ENCODE measurements around the gene RPL36. TPM values are rescaled to one million over a fixed set of nuclear protein-coding genes. Genes with fewer than 3 reads are reported as not detected.

The RPL36 gene
- total RNA-seq, 4 donors from 2014 or later = 87.9 to 636 (median 329) TPM

DNA sequence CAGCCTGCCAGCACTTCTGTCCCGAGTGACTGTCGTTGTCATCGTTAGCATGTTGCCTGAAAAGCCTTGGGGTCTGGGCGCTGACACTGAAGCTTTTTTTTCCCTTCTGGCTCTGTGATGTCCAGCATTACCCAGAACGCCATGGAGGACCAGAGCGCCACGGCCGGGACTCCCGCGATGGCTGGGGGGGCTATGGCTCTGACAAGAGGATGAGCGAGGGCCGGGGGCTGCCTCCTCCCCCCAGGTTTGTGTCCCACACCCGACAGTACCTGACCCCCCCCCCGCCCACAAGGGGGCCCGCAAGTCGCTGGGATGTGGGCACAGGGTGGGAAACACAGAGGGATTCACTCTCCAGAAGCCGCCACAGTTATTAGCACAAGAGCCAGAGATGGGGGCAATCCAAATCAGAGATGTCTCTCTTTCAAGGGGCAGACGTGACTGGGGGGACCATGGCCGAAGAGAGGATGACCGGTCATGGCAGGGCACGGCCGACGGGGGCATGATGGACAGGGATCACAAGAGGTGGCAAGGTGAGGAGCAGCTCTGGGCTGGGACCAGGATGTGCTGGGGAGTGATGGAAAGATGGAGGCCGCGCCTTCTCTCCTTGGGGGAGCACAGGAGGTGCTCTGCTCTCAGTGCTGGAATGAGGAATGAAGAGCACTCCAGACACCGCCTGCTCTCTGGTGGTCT lies 23.0 kb upstream of the RPL36 start:
- TF ChIP-seq EP300 (IDR thresholded peaks at IDR 0.05; ENCODE audit: low read depth) (no peak), POLR2A (IDR thresholded peaks at IDR 0.05) (no peak), POLR2AphosphoS5 (IDR thresholded peaks at IDR 0.05) (no peak)
- TF ChIP-seq, protein P1, sequence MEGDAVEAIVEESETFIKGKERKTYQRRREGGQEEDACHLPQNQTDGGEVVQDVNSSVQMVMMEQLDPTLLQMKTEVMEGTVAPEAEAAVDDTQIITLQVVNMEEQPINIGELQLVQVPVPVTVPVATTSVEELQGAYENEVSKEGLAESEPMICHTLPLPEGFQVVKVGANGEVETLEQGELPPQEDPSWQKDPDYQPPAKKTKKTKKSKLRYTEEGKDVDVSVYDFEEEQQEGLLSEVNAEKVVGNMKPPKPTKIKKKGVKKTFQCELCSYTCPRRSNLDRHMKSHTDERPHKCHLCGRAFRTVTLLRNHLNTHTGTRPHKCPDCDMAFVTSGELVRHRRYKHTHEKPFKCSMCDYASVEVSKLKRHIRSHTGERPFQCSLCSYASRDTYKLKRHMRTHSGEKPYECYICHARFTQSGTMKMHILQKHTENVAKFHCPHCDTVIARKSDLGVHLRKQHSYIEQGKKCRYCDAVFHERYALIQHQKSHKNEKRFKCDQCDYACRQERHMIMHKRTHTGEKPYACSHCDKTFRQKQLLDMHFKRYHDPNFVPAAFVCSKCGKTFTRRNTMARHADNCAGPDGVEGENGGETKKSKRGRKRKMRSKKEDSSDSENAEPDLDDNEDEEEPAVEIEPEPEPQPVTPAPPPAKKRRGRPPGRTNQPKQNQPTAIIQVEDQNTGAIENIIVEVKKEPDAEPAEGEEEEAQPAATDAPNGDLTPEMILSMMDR (IDR thresholded peaks at IDR 0.05) = no peak
- DNase-seq = no peak
- H3K4me3 ChIP-seq = no peak overlapping the region
- WGBS, 2 donors (ENCODE audit: low coverage in 1 of 2) = 80 to 93% methylated on average over 1 to 26 of the region's 26 CpGs
- in situ Hi-C loops (cut with MboI; ENCODE audit: low pct_ligation_motif_present in 1 of 4, low pct_unique_long_range_greater_than_20kb in 1 of 4, low sequenced_read_pairs in 3 of 4) (no loop called here), intact Hi-C loops (cut with DNase I; ENCODE audit: low total_unique reads) (no loop called here)
- H3K36me3 ChIP-seq = peaks cover 0 to 70% (median 34%) of the 10 kb centered on the region in 4 donors
- H3K27me3 ChIP-seq = no peaks in the 10 kb centered on the region
- no peaks in the 10 kb centered on the region for H3K4me1 ChIP-seq
- H3K9me3 ChIP-seq = no peaks in the 10 kb centered on the region
- no peak overlapping the region for H3K27ac ChIP-seq

DNA sequence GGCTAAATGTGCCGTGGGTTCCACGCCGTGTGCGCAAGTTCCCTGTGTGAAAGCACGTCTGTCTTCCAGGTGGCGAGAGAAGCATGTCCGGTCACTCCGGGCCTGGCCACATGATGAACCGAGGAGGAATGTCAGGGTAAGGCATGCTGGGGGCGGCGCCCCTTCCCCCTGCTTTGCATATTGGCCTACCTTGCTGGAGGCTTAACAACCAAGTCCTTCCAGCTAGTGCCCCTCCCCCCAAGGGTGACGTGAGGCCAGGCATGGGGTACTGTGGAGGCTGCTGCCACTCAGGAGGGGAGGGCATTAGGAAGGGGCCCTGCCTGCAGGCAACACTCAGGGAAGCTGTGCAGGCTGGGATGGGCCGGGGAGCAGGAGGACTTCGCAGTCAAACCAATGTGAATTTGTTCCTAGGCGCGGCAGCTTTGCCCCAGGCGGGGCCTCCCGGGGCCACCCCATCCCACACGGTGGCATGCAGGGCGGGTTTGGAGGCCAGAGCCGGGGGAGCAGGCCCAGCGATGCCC lies 22.3 kb upstream of the RPL36 start:
- WGBS, 2 donors (ENCODE audit: low coverage in 1 of 2) = 80 to 92% methylated on average over 1 to 22 of the region's 22 CpGs
- H3K27me3 ChIP-seq = no peaks in the 10 kb centered on the region
- H3K27ac ChIP-seq = no peak overlapping the region
- intact Hi-C loops (cut with DNase I; ENCODE audit: low total_unique reads) = no loop called here
- no peak overlapping the region for H3K4me3 ChIP-seq
- no peaks in the 10 kb centered on the region for H3K4me1 ChIP-seq
- peaks cover 0 to 62% (median 31%) of the 10 kb centered on the region in 4 donors for H3K36me3 ChIP-seq
- TF ChIP-seq, protein P1 (IDR thresholded peaks at IDR 0.05) = no peak
- H3K9me3 ChIP-seq = no peaks in the 10 kb centered on the region
- DNase-seq = no peak
- in situ Hi-C loops (cut with MboI; ENCODE audit: low pct_ligation_motif_present in 1 of 4, low pct_unique_long_range_greater_than_20kb in 1 of 4, low sequenced_read_pairs in 3 of 4) = no loop called here

DNA sequence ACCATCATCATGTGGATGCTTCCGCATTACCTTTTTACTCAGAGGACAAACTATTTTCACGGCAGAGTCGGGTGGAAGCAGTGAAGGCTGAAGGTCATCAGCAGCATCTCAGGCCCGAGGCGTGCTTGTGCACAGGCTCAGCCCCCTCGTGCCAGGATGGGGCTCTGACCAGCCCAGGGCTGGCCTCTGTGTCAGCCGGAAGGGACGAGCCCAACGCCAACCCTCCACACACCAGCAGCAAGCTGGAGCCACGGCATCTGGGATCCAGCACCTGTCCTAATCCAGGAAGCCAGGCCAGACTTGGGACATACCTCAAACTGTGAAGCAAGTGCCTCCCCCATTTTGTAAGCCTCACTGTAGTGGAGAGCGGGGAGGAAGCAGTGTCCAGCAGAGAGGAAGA lies 20.9 kb upstream of the RPL36 start:
- in situ Hi-C loops (cut with MboI; ENCODE audit: low pct_ligation_motif_present in 1 of 4, low pct_unique_long_range_greater_than_20kb in 1 of 4, low sequenced_read_pairs in 3 of 4) = no loop called here
- no peak for TF ChIP-seq POLR2A (IDR thresholded peaks at IDR 0.05)
- no peak for TF ChIP-seq POLR2AphosphoS5 (IDR thresholded peaks at IDR 0.05)
- TF ChIP-seq, protein P1 (IDR thresholded peaks at IDR 0.05) = no peak
- no peak for TF ChIP-seq EP300 (IDR thresholded peaks at IDR 0.05; ENCODE audit: low read depth)
- Histone ChIP-seq H3K4me3 (no peak overlapping the region), H3K9me3 (no peaks in the 10 kb centered on the region), H3K4me1 (no peaks in the 10 kb centered on the region), H3K27ac (no peak overlapping the region), H3K27me3 (no peaks in the 10 kb centered on the region), H3K36me3 (peaks cover 0 to 48% (median 24%) of the 10 kb centered on the region in 4 donors)
- DNase-seq = no peak
- intact Hi-C loops (cut with DNase I; ENCODE audit: low total_unique reads) = no loop called here
- 89% methylated on average over 11 of the region's 11 CpGs; no CpG with 5 or more reads in 1 of the 2 donors for WGBS, 2 donors (ENCODE audit: low coverage in 1 of 2)

DNA sequence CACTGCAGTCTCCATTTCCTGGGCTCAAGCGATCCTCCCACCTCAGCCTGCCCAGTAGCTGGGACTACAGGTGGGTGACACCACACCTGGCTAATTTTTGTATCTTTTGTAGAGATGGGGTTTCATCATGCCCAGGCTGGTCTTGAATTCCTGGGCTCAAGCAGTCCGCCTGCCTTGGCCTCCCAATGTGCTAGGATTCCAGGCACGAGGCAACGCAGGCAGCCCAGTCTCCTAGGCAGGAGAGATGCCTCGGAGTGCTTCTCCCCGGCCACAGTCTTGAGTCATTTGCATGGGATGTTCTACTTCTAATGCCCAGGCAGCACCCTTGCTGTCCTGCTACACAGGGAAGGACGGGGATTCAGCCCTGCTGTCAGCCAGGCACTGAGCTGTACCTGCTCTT lies 18.5 kb upstream of the RPL36 start:
- Histone ChIP-seq H3K4me3 (no peak overlapping the region), H3K9me3 (no peaks in the 10 kb centered on the region), H3K27me3 (no peaks in the 10 kb centered on the region), H3K27ac (no peak overlapping the region), H3K4me1 (no peaks in the 10 kb centered on the region), H3K36me3 (peaks cover 0 to 24% (median 12%) of the 10 kb centered on the region in 4 donors)
- no peak for TF ChIP-seq EP300 (IDR thresholded peaks at IDR 0.05; ENCODE audit: low read depth)
- no peak for TF ChIP-seq POLR2A (IDR thresholded peaks at IDR 0.05)
- TF ChIP-seq POLR2AphosphoS5 (IDR thresholded peaks at IDR 0.05) = no peak
- TF ChIP-seq, protein P1 (IDR thresholded peaks at IDR 0.05) = no peak
- 86% methylated on average over 7 of the region's 7 CpGs; no CpG with 5 or more reads in 1 of the 2 donors for WGBS, 2 donors (ENCODE audit: low coverage in 1 of 2)
- in situ Hi-C loops (cut with MboI; ENCODE audit: low pct_ligation_motif_present in 1 of 4, low pct_unique_long_range_greater_than_20kb in 1 of 4, low sequenced_read_pairs in 3 of 4) (no loop called here), intact Hi-C loops (cut with DNase I; ENCODE audit: low total_unique reads) (no loop called here)
- DNase-seq = no peak

All from transverse colon (tissue), 4 donors.